Activated B cell treated with CpG ODN at 0.5 μM for 24 hours (primary cell): ENCODE results near the gene SIGLEC9. TPM values are rescaled to one million over a fixed set of nuclear protein-coding genes. Genes with fewer than 3 reads are reported as not detected.
A peak's percentile ranks its signal among the peaks of the same experiment; 100 is the strongest.

Experiments
- ATAC-seq: fragments of 200-7000 bp; cut with Tn5 transposase; one replicate; pipeline ENCODE4 v1.10.0; 2021; ENCODE audit warnings: low read depth, mild to moderate bottlenecking, moderate library complexity
- CTCF ChIA-PET: fragments of 350-600 bp; sonication (Branson Sonifier 250); formaldehyde crosslinking; loops from one replicate; lab custom pipeline; 2021; ENCODE audit warnings: antibody characterized with exemption; lab: Charles Lee
- POLR2A ChIA-PET: fragments of 350-600 bp; sonication (Branson Sonifier 250); formaldehyde crosslinking; loops from one replicate; lab custom pipeline; 2021; ENCODE audit warnings: antibody characterized with exemption; lab: Charles Lee
- DNase-seq: peaks from one replicate; pipeline ENCODE4 v3.0.0; 2022
- H3K27ac Mint-ChIP-seq: one replicate; pipeline ENCODE4 v1.8.0; 2020; ENCODE audit warnings: mixed read lengths
- H3K27me3 Mint-ChIP-seq: one replicate; pipeline ENCODE4 v1.8.0; 2021; ENCODE audit warnings: mixed read lengths
- H3K36me3 Mint-ChIP-seq: one replicate; pipeline ENCODE4 v1.8.0; 2021; ENCODE audit warnings: low read depth, mixed read lengths
- H3K4me1 Mint-ChIP-seq: one replicate; pipeline ENCODE4 v1.8.0; 2021; ENCODE audit warnings: mixed read lengths
- H3K4me3 Mint-ChIP-seq: one replicate; pipeline ENCODE4 v1.8.0; 2020; ENCODE audit warnings: mild to moderate bottlenecking, mixed read lengths
- H3K9me3 Mint-ChIP-seq: one replicate; pipeline ENCODE4 v1.8.0; 2020; ENCODE audit warnings: mixed read lengths
- CTCF ChIP-seq: fragments of 200-600 bp; IDR thresholded peaks from one replicate; pipeline ENCODE4 v1.8.0; 2022; ENCODE audit warnings: antibody characterized with exemption, mild to moderate bottlenecking
- intact Hi-C: fragments of 100-400 bp; cut with micrococcal nuclease; formaldehyde crosslinking; loops from one replicate; pipeline ENCODE4 v1.15.1; 2024
- total RNA-seq: library from RNA; stranded (reverse); gene quantifications from 2 replicates; pipeline ENCODE4 v1.2.3, GENCODE V29; 2022

Gene SIGLEC9
- total RNA-seq, 1 donor from 2014 or later, result 0.29 TPM

- no peaks in the 10 kb centered on the region for H3K4me1 Mint-ChIP-seq
- ATAC-seq, result no peak
- peaks cover 42% of the 10 kb centered on the region for H3K36me3 Mint-ChIP-seq
- ChIA-PET CTCF (interaction anchor here (0.6 kb wide), 1 partner anchor 225 kb away, joined by 3 read pairs; no protein-coding TSS in a partner anchor), POLR2A (no interaction called here)
- no peak overlapping the region for H3K4me3 Mint-ChIP-seq
- H3K27ac Mint-ChIP-seq, result no peak overlapping the region
- intact Hi-C loops, result no loop called here
- no peaks in the 10 kb centered on the region for H3K27me3 Mint-ChIP-seq
- no peak for TF ChIP-seq CTCF
- no peak for DNase-seq
- H3K9me3 Mint-ChIP-seq, result no peaks in the 10 kb centered on the region
These were observed 28.1 kb upstream of the SIGLEC9 start for GRCh38 chr19:51096473-51097165.

GRCh38 chr19:51097166-51097738 lies 27.5 kb upstream of the SIGLEC9 start:
- H3K4me3 Mint-ChIP-seq, result no peak overlapping the region
- H3K4me1 Mint-ChIP-seq, result no peaks in the 10 kb centered on the region
- peaks cover 48% of the 10 kb centered on the region for H3K36me3 Mint-ChIP-seq
- no peaks in the 10 kb centered on the region for H3K9me3 Mint-ChIP-seq
- ChIA-PET POLR2A (no interaction called here), CTCF (no interaction called here)
- DNase-seq, result peak; percentile 53
- H3K27me3 Mint-ChIP-seq, result no peaks in the 10 kb centered on the region
- no peak overlapping the region for H3K27ac Mint-ChIP-seq
- intact Hi-C loops, result no loop called here
- peak; percentile 71 for ATAC-seq
- no peak for TF ChIP-seq CTCF

GRCh38 chr19:51097796-51098195 lies 26.9 kb upstream of the SIGLEC9 start:
- Mint-ChIP-seq H3K27me3 (no peaks in the 10 kb centered on the region), H3K27ac (no peak overlapping the region), H3K4me3 (no peak overlapping the region), H3K4me1 (no peaks in the 10 kb centered on the region), H3K36me3 (peaks cover 53% of the 10 kb centered on the region), H3K9me3 (no peaks in the 10 kb centered on the region)
- no peak for TF ChIP-seq CTCF
- intact Hi-C loops, result no loop called here
- ChIA-PET CTCF (no interaction called here), POLR2A (no interaction called here)
- ATAC-seq, result no peak
- DNase-seq, result no peak

GRCh38 chr19:51098365-51099046 lies 26.2 kb upstream of the SIGLEC9 start:
- ChIA-PET CTCF (no interaction called here), POLR2A (no interaction called here)
- no peak overlapping the region for H3K27ac Mint-ChIP-seq
- H3K27me3 Mint-ChIP-seq, result no peaks in the 10 kb centered on the region
- H3K4me3 Mint-ChIP-seq, result no peak overlapping the region
- TF ChIP-seq CTCF, result no peak
- H3K4me1 Mint-ChIP-seq, result no peaks in the 10 kb centered on the region
- peak; percentile 10 for ATAC-seq
- intact Hi-C loops, result no loop called here
- no peaks in the 10 kb centered on the region for H3K9me3 Mint-ChIP-seq
- no peak for DNase-seq
- H3K36me3 Mint-ChIP-seq, result peaks cover 60% of the 10 kb centered on the region

- Mint-ChIP-seq H3K36me3 (peaks cover 65% of the 10 kb centered on the region), H3K4me1 (peaks cover 2% of the 10 kb centered on the region), H3K9me3 (no peaks in the 10 kb centered on the region), H3K4me3 (no peak overlapping the region), H3K27ac (no peak overlapping the region), H3K27me3 (no peaks in the 10 kb centered on the region)
- ChIA-PET POLR2A (no interaction called here), CTCF (no interaction called here)
- no peak for TF ChIP-seq CTCF
- intact Hi-C loops, result no loop called here
- ATAC-seq, result no peak
- no peak for DNase-seq
These were observed 25.7 kb upstream of the SIGLEC9 start for GRCh38 chr19:51099047-51099382.
